Duodenal mucosa (tissue), 2 donors: Measurements from ENCODE around the gene PAEP.

Experiments
- H3K27ac ChIP-seq: one replicate; pipeline ENCODE4 v1.7.0; 2013; ENCODE audit warnings: low read depth, low read length
- H3K27me3 ChIP-seq, 2 donors: one replicate each; pipeline ENCODE4 v1.7.0; 2013; ENCODE audit warnings: low read length in 2 of 2, control low read depth in 1 of 2; ENCODE audit not compliant: insufficient read depth in 2 of 2, control insufficient read depth in 1 of 2
- H3K36me3 ChIP-seq, 2 donors: one replicate each; pipeline ENCODE4 v1.7.0; 2013; ENCODE audit warnings: low read length in 2 of 2, control low read depth in 1 of 2; ENCODE audit not compliant: insufficient read depth in 2 of 2, control insufficient read depth in 1 of 2
- H3K4me1 ChIP-seq, 2 donors: one replicate each; pipeline ENCODE4 v1.7.0; 2013; ENCODE audit warnings: low read length in 2 of 2, control low read depth in 1 of 2; ENCODE audit not compliant: insufficient read depth in 2 of 2, control insufficient read depth in 1 of 2
- H3K4me3 ChIP-seq, 2 donors: one replicate each; pipeline ENCODE4 v1.7.0; 2013; ENCODE audit warnings: low read length in 2 of 2, low read depth in 1 of 2
- H3K9ac ChIP-seq, 2 donors: one replicate each; pipeline ENCODE4 v1.7.0; 2013; ENCODE audit warnings: low read length in 2 of 2, low read depth in 1 of 2
- H3K9me3 ChIP-seq, 2 donors: one replicate each; pipeline ENCODE4 v1.7.0; 2013; ENCODE audit warnings: low read length in 2 of 2, control low read depth in 1 of 2; ENCODE audit not compliant: control insufficient read depth in 1 of 2

The PAEP gene

DNA sequence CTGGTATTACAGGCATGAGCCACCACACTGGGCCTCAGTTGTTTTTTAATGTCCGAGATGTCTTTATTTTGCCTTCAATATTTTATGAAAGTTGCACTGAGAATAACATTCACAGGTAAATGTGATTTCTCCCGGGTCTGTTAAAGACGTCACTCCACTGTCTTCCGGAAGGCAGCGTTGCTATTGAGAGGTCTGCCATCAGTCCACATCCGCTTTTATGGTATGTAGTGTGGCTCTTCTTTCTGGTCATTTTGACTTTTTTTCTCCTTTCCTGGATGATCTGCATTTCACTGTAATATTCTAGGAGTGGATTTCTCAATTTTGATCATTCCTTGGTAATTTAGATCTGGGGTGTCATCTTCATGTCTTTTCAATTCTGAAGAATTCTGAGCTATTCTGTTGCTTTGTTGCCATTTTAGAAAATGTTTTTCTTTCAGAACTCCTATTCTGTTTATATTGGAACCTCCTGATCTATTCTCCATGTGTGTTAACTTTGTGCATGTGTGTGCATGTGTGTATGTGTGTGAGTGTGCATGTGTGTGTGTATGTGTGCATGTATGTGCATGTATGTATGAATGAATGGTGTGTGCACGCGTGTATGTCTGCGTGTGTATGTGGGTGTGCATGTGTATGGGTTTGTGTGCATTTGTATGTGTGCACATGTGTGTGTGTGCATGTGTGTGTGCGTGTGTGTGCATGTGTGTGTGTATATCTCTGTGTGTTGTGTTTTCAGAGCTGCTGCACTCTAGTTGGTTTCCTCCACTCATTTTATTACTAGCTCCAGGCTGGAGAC is 42.2 kb upstream of the PAEP start:
- Histone ChIP-seq H3K9me3 (no peaks in the 10 kb centered on the region), H3K4me3 (no peak overlapping the region), H3K4me1 (no peaks in the 10 kb centered on the region), H3K9ac (no peak overlapping the region), H3K27ac (no peak overlapping the region), H3K27me3 (no peaks in the 10 kb centered on the region), H3K36me3 (no peaks in the 10 kb centered on the region)

DNA sequence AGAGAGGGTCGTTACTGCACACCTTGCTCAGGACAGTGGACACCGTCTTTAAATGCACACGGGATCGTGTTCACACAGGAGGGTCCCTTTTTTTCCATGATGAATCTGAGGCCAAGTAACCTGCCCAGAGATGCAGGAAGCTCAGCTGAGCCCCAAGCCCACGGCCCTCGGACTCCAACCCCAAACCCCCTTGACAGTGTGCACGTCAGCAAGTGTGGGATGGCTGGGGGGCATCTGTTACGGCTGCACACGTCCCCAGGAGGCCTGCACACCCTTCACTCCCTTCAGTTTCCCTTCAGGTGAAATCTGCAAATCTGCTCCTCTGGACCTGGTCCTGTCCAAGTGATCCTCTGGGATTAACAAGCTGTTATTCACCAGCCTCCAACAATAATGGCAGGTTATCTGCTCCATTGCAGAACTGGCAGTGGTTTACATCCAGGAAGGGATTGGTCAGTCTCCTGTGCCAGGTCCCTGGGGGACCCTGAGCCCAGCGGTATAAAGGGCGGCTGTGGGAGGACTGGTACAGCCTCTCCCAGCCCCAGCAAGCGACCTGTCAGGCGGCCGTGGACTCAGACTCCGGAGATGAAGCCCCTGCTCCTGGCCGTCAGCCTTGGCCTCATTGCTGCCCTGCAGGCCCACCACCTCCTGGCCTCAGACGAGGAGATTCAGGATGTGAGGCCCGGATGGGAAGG is 40.5 kb upstream of the PAEP start, which contains the start of gene LCN1:
Gene LCN1 (plus strand): TSS at position 525 of the 692 bp plus-strand sequence. CDS start 58 bp downstream, at position 583.
- H3K4me3 ChIP-seq = no peak within 1 kb of the TSS
- H3K27me3 ChIP-seq = no peaks in the 10 kb centered on the region
- H3K27ac ChIP-seq = no peak within 1 kb of the TSS
- no peaks in the 10 kb centered on the region for H3K4me1 ChIP-seq
- H3K9ac ChIP-seq = no peak within 1 kb of the TSS
- no peaks in the 10 kb centered on the region for H3K36me3 ChIP-seq
- no peaks in the 10 kb centered on the region for H3K9me3 ChIP-seq

- Histone ChIP-seq H3K36me3 (no peaks in the 10 kb centered on the region), H3K9me3 (no peaks in the 10 kb centered on the region), H3K27me3 (no peaks in the 10 kb centered on the region), H3K9ac (no peak overlapping the region), H3K4me3 (no peak overlapping the region), H3K27ac (no peak overlapping the region), H3K4me1 (no peaks in the 10 kb centered on the region)
Observed at GRCh38 chr9:135521608-135522095, 39.9 kb upstream of the PAEP start.

DNA sequence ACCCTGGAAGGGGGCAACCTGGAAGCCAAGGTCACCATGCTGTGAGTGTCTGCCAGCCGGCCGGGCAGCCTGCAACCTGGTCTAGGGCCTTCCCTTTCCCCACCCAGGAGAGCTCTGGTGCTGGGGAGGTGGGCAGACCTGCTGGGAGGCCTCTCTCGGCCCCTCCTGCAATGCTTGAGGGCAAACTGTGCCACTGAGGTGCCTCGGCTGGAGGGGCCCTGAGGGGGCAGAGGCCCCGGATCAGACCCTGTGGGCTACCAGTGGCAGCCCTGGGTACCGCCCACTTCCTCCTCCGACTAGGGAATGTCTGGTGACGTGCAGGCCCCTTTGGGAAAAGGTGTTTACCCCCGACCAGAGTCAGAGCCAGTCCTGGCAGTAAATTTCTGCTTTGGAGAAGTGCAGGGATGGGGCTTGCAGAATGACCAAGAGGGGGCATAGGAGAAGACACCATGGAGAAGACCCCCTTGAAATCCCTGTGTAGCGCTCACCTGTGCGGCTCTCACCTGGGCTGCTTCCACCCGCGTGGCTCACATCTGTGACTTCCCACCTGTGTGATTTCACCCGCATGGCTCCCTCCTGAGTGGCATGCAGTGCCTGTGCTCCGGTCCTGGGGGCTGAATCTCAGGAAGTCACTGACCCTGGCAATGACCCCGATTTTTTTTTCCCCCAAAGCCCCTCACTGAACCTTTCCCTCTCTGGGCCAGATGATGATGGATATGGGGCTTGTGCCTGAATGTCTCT is 39.2 kb upstream of the PAEP start:
- no peaks in the 10 kb centered on the region for H3K36me3 ChIP-seq
- no peaks in the 10 kb centered on the region for H3K4me1 ChIP-seq
- no peaks in the 10 kb centered on the region for H3K9me3 ChIP-seq
- H3K9ac ChIP-seq = no peak overlapping the region
- no peaks in the 10 kb centered on the region for H3K27me3 ChIP-seq
- H3K4me3 ChIP-seq = no peak overlapping the region
- H3K27ac ChIP-seq = no peak overlapping the region

DNA sequence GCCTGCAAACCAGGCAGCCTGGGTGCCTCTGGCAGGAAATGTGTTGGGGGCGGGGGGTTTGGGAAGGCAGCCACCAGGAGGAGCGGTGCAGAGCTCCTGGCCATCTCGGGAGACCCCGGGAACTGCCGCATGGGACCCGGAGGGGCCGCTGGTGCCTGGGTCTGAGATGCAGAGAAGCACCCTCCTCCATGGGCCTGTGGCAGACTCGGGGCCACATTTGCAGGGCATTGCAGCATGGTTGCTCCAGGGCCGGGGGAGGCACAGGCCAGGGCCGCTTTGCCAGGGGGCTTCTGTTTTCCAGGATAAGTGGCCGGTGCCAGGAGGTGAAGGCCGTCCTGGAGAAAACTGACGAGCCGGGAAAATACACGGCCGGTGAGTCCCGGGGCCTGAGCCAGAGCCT is 38.6 kb upstream of the PAEP start:
- Histone ChIP-seq H3K36me3 (no peaks in the 10 kb centered on the region), H3K9me3 (no peaks in the 10 kb centered on the region), H3K4me1 (no peaks in the 10 kb centered on the region), H3K27me3 (no peaks in the 10 kb centered on the region), H3K4me3 (no peak overlapping the region), H3K9ac (no peak overlapping the region), H3K27ac (no peak overlapping the region)

DNA sequence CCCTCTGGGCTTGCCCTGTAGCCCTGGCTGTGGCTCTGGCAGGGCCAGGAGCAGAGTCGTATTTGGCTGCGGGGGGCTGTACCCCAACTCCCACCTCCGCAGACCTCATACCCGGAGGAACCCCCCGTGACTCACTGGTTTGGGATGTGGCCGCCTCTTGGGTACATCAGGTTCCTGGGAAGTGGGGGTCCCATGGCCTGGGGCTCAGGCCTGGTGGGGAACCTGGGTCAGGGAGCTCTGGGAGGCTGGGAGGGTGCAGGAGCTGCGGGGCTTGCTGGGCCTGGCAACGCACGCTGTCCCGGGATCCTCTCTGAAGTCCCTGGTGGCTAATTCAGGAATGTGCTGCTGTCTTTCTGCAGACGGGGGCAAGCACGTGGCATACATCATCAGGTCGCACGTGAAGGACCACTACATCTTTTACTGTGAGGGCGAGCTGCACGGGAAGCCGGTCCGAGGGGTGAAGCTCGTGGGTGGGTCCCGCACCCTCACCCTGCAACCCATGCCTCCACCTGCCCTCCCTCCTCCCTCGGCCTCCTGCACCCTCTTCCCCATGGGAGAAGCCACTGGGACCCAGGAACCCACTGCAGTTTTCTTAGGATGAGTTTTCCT is 37.9 kb upstream of the PAEP start:
- Histone ChIP-seq H3K27me3 (no peaks in the 10 kb centered on the region), H3K9me3 (no peaks in the 10 kb centered on the region), H3K27ac (no peak overlapping the region), H3K36me3 (no peaks in the 10 kb centered on the region), H3K9ac (no peak overlapping the region), H3K4me1 (no peaks in the 10 kb centered on the region), H3K4me3 (no peak overlapping the region)

- Histone ChIP-seq H3K9me3 (no peaks in the 10 kb centered on the region), H3K27me3 (no peaks in the 10 kb centered on the region), H3K36me3 (no peaks in the 10 kb centered on the region), H3K4me3 (no peak overlapping the region), H3K27ac (no peak overlapping the region), H3K9ac (no peak overlapping the region), H3K4me1 (no peaks in the 10 kb centered on the region)
Observed at GRCh38 chr9:135524130-135524861, 37.3 kb upstream of the PAEP start.

- Histone ChIP-seq H3K9me3 (no peaks in the 10 kb centered on the region), H3K4me3 (no peak overlapping the region), H3K27ac (no peak overlapping the region), H3K27me3 (no peaks in the 10 kb centered on the region), H3K4me1 (no peaks in the 10 kb centered on the region), H3K9ac (no peak overlapping the region), H3K36me3 (no peaks in the 10 kb centered on the region)
Observed at GRCh38 chr9:135525241-135526088, 36.1 kb upstream of the PAEP start.
